ENCODE data around the gene DRC1.

DNA sequence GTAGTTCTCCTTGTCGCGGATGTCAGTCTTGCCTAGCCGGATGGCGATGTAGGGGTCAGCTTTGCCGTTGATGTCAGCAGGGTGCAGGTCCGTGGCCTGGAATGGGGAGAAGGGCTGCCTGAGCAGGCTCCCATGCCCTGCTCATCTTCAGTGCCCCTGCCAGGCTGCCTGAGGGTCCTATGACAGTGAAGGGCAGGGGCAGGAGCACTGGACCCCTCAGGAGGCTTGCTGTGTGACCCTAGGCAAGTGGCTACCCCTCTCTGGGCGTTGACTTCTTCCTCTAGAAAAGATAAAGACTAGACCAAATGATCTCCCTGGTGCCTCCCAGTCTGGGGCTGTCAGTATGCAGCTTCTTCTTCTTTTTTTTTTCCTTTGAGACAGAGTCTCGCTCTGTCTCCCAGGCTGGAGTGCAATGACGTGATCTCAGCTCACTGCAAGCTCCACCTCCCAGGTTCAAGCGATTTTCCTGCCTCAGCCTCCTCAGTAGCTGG, 64.3 kb downstream of the DRC1 start:
- TF ChIP-seq, protein P1, sequence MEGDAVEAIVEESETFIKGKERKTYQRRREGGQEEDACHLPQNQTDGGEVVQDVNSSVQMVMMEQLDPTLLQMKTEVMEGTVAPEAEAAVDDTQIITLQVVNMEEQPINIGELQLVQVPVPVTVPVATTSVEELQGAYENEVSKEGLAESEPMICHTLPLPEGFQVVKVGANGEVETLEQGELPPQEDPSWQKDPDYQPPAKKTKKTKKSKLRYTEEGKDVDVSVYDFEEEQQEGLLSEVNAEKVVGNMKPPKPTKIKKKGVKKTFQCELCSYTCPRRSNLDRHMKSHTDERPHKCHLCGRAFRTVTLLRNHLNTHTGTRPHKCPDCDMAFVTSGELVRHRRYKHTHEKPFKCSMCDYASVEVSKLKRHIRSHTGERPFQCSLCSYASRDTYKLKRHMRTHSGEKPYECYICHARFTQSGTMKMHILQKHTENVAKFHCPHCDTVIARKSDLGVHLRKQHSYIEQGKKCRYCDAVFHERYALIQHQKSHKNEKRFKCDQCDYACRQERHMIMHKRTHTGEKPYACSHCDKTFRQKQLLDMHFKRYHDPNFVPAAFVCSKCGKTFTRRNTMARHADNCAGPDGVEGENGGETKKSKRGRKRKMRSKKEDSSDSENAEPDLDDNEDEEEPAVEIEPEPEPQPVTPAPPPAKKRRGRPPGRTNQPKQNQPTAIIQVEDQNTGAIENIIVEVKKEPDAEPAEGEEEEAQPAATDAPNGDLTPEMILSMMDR (IDR thresholded peaks at IDR 0.05) = no peak
- TF ChIP-seq POLR2A (IDR thresholded peaks at IDR 0.05) = no peak

Data from lower leg skin (tissue), 3 donors.